ENCODE data around the gene WDR45B. TPM values are rescaled to one million over a fixed set of nuclear protein-coding genes. Genes with fewer than 3 reads are reported as not detected.

The WDR45B gene
- total and polyA plus RNA-seq, 2 donors (not counting 1 experiment from before 2014, with no cell fraction given), result 54.3 to 72.7 TPM

- H3K36me3 ChIP-seq (replicated peaks in 1 of 2; ENCODE audit: control extremely low read depth in 1 of 2, control insufficient read depth in 1 of 2, extremely low read depth in 1 of 2, insufficient read depth in 2 of 2, low read length in 1 of 2), result peaks cover 0 to 17% of the 10 kb centered on the region in 2 experiments
- peaks cover 5% of the 10 kb centered on the region for H3K79me2 ChIP-seq (ENCODE audit: control insufficient read depth, insufficient read depth, low read length)
- no peak overlapping the region for H3K4me3 ChIP-seq (ENCODE audit: control extremely low read depth in 1 of 5, extremely low read depth in 1 of 5, insufficient read depth in 1 of 5, low read depth in 2 of 5, low read length in 4 of 5)
- peaks cover 0 to 7% (median 0%) of the 10 kb centered on the region in 3 donors for H3K9me3 ChIP-seq (ENCODE audit: control extremely low read depth in 1 of 3, control insufficient read depth in 2 of 3, insufficient read depth in 1 of 3, low read length in 2 of 3)
- CTCF ChIA-PET, result no interaction called here
- ATAC-seq (ENCODE audit: low read depth) (no peak), DNase-seq (peak; percentile 46)
- Mint-ChIP-seq H3K27me3 (no peaks in the 10 kb centered on the region), H3K27ac (no peak overlapping the region), H3K4me3 (peak overlapping the region; percentile 1), H3K4me1 (peaks cover 70% of the 10 kb centered on the region), H3K9me3 (ENCODE audit: insufficient read depth) (no peaks in the 10 kb centered on the region)
- H4K20me1 ChIP-seq (ENCODE audit: control insufficient read depth, insufficient read depth, low read length, poor library complexity, severe bottlenecking), result no peaks in the 10 kb centered on the region
- WGBS (ENCODE audit: insufficient coverage), result 79% methylated on average over 19 of the region's 21 CpGs
- no peak overlapping the region for H2AFZ ChIP-seq (ENCODE audit: insufficient read depth, low read depth, low read length, poor library complexity, severe bottlenecking)
- H3K9ac ChIP-seq (ENCODE audit: low read length), result no peak overlapping the region
- peaks cover 34 to 75% of the 10 kb centered on the region in 2 donors for H3K4me1 ChIP-seq (ENCODE audit: control insufficient read depth in 2 of 2, insufficient read depth in 2 of 2, low read length in 2 of 2)
- TF ChIP-seq CTCF (IDR thresholded peaks at IDR 0.05) (no peak), EZH2 (IDR thresholded peaks at IDR 0.05; ENCODE audit: borderline replicate concordance, insufficient read depth, low read depth, low read length, poor library complexity, severe bottlenecking) (no peak)
- intact Hi-C loops (cut with micrococcal nuclease), result no loop called here
- H3K4me2 ChIP-seq (replicated peaks; ENCODE audit: low read depth, low read length, poor library complexity, severe bottlenecking), result peak overlapping the region; percentile 3
- no peaks in the 10 kb centered on the region for H3K27me3 ChIP-seq (replicated peaks in 1 of 4; ENCODE audit: control extremely low read depth in 1 of 4, control insufficient read depth in 3 of 4, insufficient read depth in 4 of 4, low read length in 3 of 4)
- H3K27ac ChIP-seq (ENCODE audit: low read length in 2 of 2), result no peak overlapping the region
- POLR2A ChIA-PET, result no interaction called here
Observed at GRCh38 chr17:82595893-82596292, 52.4 kb downstream of the WDR45B start.

- H3K79me2 ChIP-seq (ENCODE audit: control insufficient read depth, insufficient read depth, low read length), result peaks cover 5% of the 10 kb centered on the region
- POLR2A ChIA-PET, result no interaction called here
- DNase-seq (no peak), ATAC-seq (ENCODE audit: low read depth) (no peak)
- H3K9ac ChIP-seq (ENCODE audit: low read length), result no peak overlapping the region
- no peak overlapping the region for H2AFZ ChIP-seq (ENCODE audit: insufficient read depth, low read depth, low read length, poor library complexity, severe bottlenecking)
- TF ChIP-seq EZH2 (IDR thresholded peaks at IDR 0.05; ENCODE audit: borderline replicate concordance, insufficient read depth, low read depth, low read length, poor library complexity, severe bottlenecking) (no peak), CTCF (IDR thresholded peaks at IDR 0.05) (no peak)
- Mint-ChIP-seq H3K4me3 (peak overlapping the region; percentile 49), H3K9me3 (ENCODE audit: insufficient read depth) (no peaks in the 10 kb centered on the region), H3K27ac (peak overlapping the region; percentile 59), H3K4me1 (peaks cover 57% of the 10 kb centered on the region), H3K27me3 (no peaks in the 10 kb centered on the region)
- H3K4me1 ChIP-seq (ENCODE audit: control insufficient read depth in 2 of 2, insufficient read depth in 2 of 2, low read length in 2 of 2), result peaks cover 29 to 62% of the 10 kb centered on the region in 2 donors
- H3K27me3 ChIP-seq (replicated peaks in 1 of 4; ENCODE audit: control extremely low read depth in 1 of 4, control insufficient read depth in 3 of 4, insufficient read depth in 4 of 4, low read length in 3 of 4), result no peaks in the 10 kb centered on the region
- intact Hi-C loops (cut with micrococcal nuclease), result no loop called here
- peak overlapping the region; percentile 79 for H3K4me2 ChIP-seq (replicated peaks; ENCODE audit: low read depth, low read length, poor library complexity, severe bottlenecking)
- no peak overlapping the region for H3K4me3 ChIP-seq (ENCODE audit: control extremely low read depth in 1 of 5, extremely low read depth in 1 of 5, insufficient read depth in 1 of 5, low read depth in 2 of 5, low read length in 4 of 5)
- peaks cover 0 to 7% (median 0%) of the 10 kb centered on the region in 3 donors for H3K9me3 ChIP-seq (ENCODE audit: control extremely low read depth in 1 of 3, control insufficient read depth in 2 of 3, insufficient read depth in 1 of 3, low read length in 2 of 3)
- 92% methylated on average over 11 of the region's 11 CpGs for WGBS (ENCODE audit: insufficient coverage)
- CTCF ChIA-PET, result no interaction called here
- peaks cover 0 to 14% of the 10 kb centered on the region in 2 experiments for H3K36me3 ChIP-seq (replicated peaks in 1 of 2; ENCODE audit: control extremely low read depth in 1 of 2, control insufficient read depth in 1 of 2, extremely low read depth in 1 of 2, insufficient read depth in 2 of 2, low read length in 1 of 2)
- H3K27ac ChIP-seq (ENCODE audit: low read length in 2 of 2), result no peak overlapping the region
- no peaks in the 10 kb centered on the region for H4K20me1 ChIP-seq (ENCODE audit: control insufficient read depth, insufficient read depth, low read length, poor library complexity, severe bottlenecking)
Observed at GRCh38 chr17:82594571-82594970, 53.7 kb downstream of the WDR45B start.
